Parathyroid adenoma (tissue), 2 donors: ENCODE data around the gene ARHGEF12.

Source experiments
- H2AFZ ChIP-seq: fragments of 300-600 bp; sonication (generic); one replicate; pipeline ENCODE4 v1.7.0; 2017; ENCODE audit warnings: antibody characterized with exemption, mild to moderate bottlenecking
- H3K27ac ChIP-seq: fragments of 300-600 bp; sonication (generic); one replicate; pipeline ENCODE4 v1.7.0; 2017
- H3K27me3 ChIP-seq: fragments of 300-600 bp; sonication (generic); one replicate; pipeline ENCODE4 v1.7.0; 2017; ENCODE audit warnings: low read length; ENCODE audit not compliant: control insufficient read depth, insufficient read depth
- H3K36me3 ChIP-seq: fragments of 300-600 bp; sonication (generic); one replicate; pipeline ENCODE4 v1.7.0; 2017; ENCODE audit warnings: low read length; ENCODE audit not compliant: control insufficient read depth, insufficient read depth
- H3K4me1 ChIP-seq: fragments of 300-600 bp; sonication (generic); one replicate; pipeline ENCODE4 v1.7.0; 2017; ENCODE audit warnings: control low read depth
- H3K4me2 ChIP-seq: fragments of 300-600 bp; sonication (generic); one replicate; pipeline ENCODE4 v1.7.0; 2017; ENCODE audit warnings: low read length
- H3K4me3 ChIP-seq: fragments of 300-600 bp; sonication (generic); one replicate; pipeline ENCODE4 v1.7.0; 2017; ENCODE audit warnings: low read depth, low read length
- H3K79me2 ChIP-seq: fragments of 300-600 bp; sonication (generic); one replicate; pipeline ENCODE4 v1.7.0; 2017; ENCODE audit warnings: control low read depth
- H3K9ac ChIP-seq: fragments of 300-600 bp; sonication (generic); one replicate; pipeline ENCODE4 v1.7.0; 2017; ENCODE audit warnings: mild to moderate bottlenecking
- H3K9me3 ChIP-seq: fragments of 300-600 bp; sonication (generic); one replicate; pipeline ENCODE4 v1.7.0; 2017; ENCODE audit warnings: low read length; ENCODE audit not compliant: control insufficient read depth
- CTCF ChIP-seq: fragments of 300-600 bp; sonication (generic); IDR thresholded peaks from one replicate; pipeline ENCODE4 v1.7.0; 2017; ENCODE audit warnings: antibody characterized with exemption, mild to moderate bottlenecking
- donor health status: primary hyperparathyroidism.

The ARHGEF12 gene

GRCh38 chr11:120389693-120390584 is 53.7 kb downstream of the ARHGEF12 start:
- no peaks in the 10 kb centered on the region for H3K27me3 ChIP-seq
- no peak overlapping the region for H3K4me2 ChIP-seq
- H3K4me3 ChIP-seq, result no peak overlapping the region
- no peak overlapping the region for H3K27ac ChIP-seq
- peaks cover 11% of the 10 kb centered on the region for H3K4me1 ChIP-seq
- H3K36me3 ChIP-seq, result no peaks in the 10 kb centered on the region
- H3K9me3 ChIP-seq, result no peaks in the 10 kb centered on the region
- no peak overlapping the region for H3K9ac ChIP-seq
- no peak overlapping the region for H2AFZ ChIP-seq
- TF ChIP-seq CTCF, result no peak
- H3K79me2 ChIP-seq, result peaks cover 23% of the 10 kb centered on the region

- H3K4me2 ChIP-seq, result no peak overlapping the region
- peaks cover 24% of the 10 kb centered on the region for H3K79me2 ChIP-seq
- no peaks in the 10 kb centered on the region for H3K9me3 ChIP-seq
- no peak for TF ChIP-seq CTCF
- no peak overlapping the region for H3K27ac ChIP-seq
- no peaks in the 10 kb centered on the region for H3K36me3 ChIP-seq
- H3K4me1 ChIP-seq, result peaks cover 7% of the 10 kb centered on the region
- H2AFZ ChIP-seq, result no peak overlapping the region
- H3K27me3 ChIP-seq, result no peaks in the 10 kb centered on the region
- no peak overlapping the region for H3K9ac ChIP-seq
- H3K4me3 ChIP-seq, result no peak overlapping the region
These were observed 54.3 kb downstream of the ARHGEF12 start for GRCh38 chr11:120390585-120390922.

GRCh38 chr11:120391292-120391691 is 55.1 kb downstream of the ARHGEF12 start:
- H2AFZ ChIP-seq, result no peak overlapping the region
- H3K4me2 ChIP-seq, result no peak overlapping the region
- H3K9ac ChIP-seq, result no peak overlapping the region
- TF ChIP-seq CTCF, result no peak
- H3K4me1 ChIP-seq, result peaks cover 4% of the 10 kb centered on the region
- no peaks in the 10 kb centered on the region for H3K36me3 ChIP-seq
- H3K9me3 ChIP-seq, result no peaks in the 10 kb centered on the region
- H3K27me3 ChIP-seq, result no peaks in the 10 kb centered on the region
- no peak overlapping the region for H3K27ac ChIP-seq
- peaks cover 26% of the 10 kb centered on the region for H3K79me2 ChIP-seq
- no peak overlapping the region for H3K4me3 ChIP-seq

DNA sequence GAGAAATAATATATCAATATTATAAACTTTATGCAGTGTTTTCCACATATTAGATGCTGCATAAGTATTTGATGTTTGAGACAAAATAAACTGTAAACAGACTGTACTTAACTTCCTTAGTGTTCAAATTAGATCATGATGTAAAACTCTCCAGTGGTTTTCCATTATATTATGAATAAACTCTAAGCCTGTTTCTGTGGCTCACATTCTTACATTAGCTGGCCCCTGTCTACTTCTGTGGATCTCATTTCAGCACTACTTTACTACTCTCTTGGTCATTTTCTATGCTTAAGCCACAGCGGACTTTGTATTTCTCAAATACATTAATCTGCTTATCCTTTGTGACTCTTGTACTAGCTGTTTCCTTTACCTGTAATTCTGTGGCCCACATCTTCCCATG is 55.6 kb downstream of the ARHGEF12 start:
- Histone ChIP-seq H3K9ac (no peak overlapping the region), H3K27ac (no peak overlapping the region)

More for the DNA sequence above, 55.6 kb downstream of the ARHGEF12 start:
- no peak overlapping the region for H3K4me2 ChIP-seq
- TF ChIP-seq CTCF, result no peak
- no peaks in the 10 kb centered on the region for H3K36me3 ChIP-seq
- H3K27me3 ChIP-seq, result no peaks in the 10 kb centered on the region
- H3K4me3 ChIP-seq, result no peak overlapping the region
- peaks cover 4% of the 10 kb centered on the region for H3K4me1 ChIP-seq
- H2AFZ ChIP-seq, result no peak overlapping the region
- H3K9me3 ChIP-seq, result no peaks in the 10 kb centered on the region
- H3K79me2 ChIP-seq, result peaks cover 28% of the 10 kb centered on the region
